OCI-LY3 (cell line): ENCODE results near the gene ETFRF1.

Experiments used
- H2AFZ ChIP-seq: fragments of 200-600, 300-600 bp; shearing (Covaris generic); 2 replicates; pipeline ENCODE4 v1.6.0; 2014; ENCODE audit warnings: antibody characterized with exemption, low read depth, low read length
- H3K27ac ChIP-seq: fragments of 200-600, 300-600 bp; sonication (generic); 2 replicates; pipeline ENCODE4 v1.5.1; 2014; ENCODE audit warnings: mild to moderate bottlenecking, low read length, moderate library complexity, mixed read lengths
- H3K27me3 ChIP-seq: fragments of 200-600, 300-600 bp; sonication (generic); 2 replicates; pipeline ENCODE4 v1.6.1; 2014; ENCODE audit warnings: low read depth, low read length, mixed read lengths
- H3K36me3 ChIP-seq: fragments of 200-600, 300-600 bp; sonication (generic); replicated peaks from 2 replicates; pipeline ENCODE3; 2014; ENCODE audit warnings: low read depth, low read length, mixed read lengths
- H3K4me1 ChIP-seq: fragments of 300-600, 200-600 bp; sonication (generic); 2 replicates; pipeline ENCODE4 v1.6.1; 2014; ENCODE audit warnings: low read length, mixed read lengths
- H3K4me2 ChIP-seq: fragments of 200-600, 300-600 bp; sonication (generic); 2 replicates; pipeline ENCODE4 v1.6.1; 2014; ENCODE audit warnings: low read length, mixed read lengths
- H3K4me3 ChIP-seq: fragments of 300-600, 200-600 bp; sonication (generic); 2 replicates; pipeline ENCODE4 v1.5.1; 2014; ENCODE audit warnings: antibody characterized with exemption, mild to moderate bottlenecking, low read length, moderate library complexity
- H3K79me2 ChIP-seq: fragments of 300-600, 200-600 bp; shearing (Covaris generic); 2 replicates; pipeline ENCODE4 v1.6.1; 2014; ENCODE audit warnings: mild to moderate bottlenecking, low read length, mixed read lengths
- H3K9ac ChIP-seq: fragments of 300-600, 200-600 bp; shearing (Covaris generic); 2 replicates; pipeline ENCODE4 v1.6.0; 2014; ENCODE audit warnings: mild to moderate bottlenecking, low read length, moderate library complexity
- H3K9me3 ChIP-seq: fragments of 200-600, 300-600 bp; shearing (Covaris generic); 2 replicates; pipeline ENCODE4 v1.6.1; 2014; ENCODE audit warnings: low read length, mixed read lengths; ENCODE audit not compliant: insufficient read depth
- H4K20me1 ChIP-seq: fragments of 200-600, 300-600 bp; sonication (generic); 2 replicates; pipeline ENCODE4 v1.6.1; 2016; ENCODE audit warnings: low read length, mixed read lengths; ENCODE audit not compliant: insufficient read depth
- EZH2phosphoT487 ChIP-seq: fragments of 200-600 bp; shearing (Covaris generic); IDR thresholded peaks from 2 replicates; pipeline ENCODE4 v1.6.1; 2018; ENCODE audit warnings: antibody characterized with exemption, mixed run types, low read depth
- TF ChIP-seq, protein P1 (sequence below): fragments of 200-600, 300-600 bp; sonication (generic); IDR thresholded peaks from 2 replicates; pipeline ENCODE4 v1.5.1; 2014; ENCODE audit warnings: antibody characterized with exemption, low read length, low read depth

Gene ETFRF1

DNA sequence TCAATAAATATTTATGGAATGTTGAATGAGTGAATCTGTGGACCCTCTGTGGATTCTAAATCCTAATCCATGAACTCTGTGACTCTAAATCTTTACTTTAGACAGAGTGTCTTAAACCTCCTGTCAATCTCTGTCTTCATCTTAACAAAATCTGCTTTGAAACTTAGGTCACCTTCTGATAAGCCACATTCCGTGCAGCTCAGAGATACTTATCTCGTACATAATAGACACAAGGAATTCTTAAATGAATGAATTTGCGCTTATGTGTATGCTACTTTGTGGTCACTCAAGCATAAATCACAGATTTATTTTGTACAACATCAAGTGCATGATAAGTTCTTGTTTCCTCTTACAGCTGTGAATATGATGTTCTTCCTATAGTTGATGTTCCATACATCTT lies 57.9 kb downstream of the ETFRF1 start:
- Histone ChIP-seq H3K27ac (peak overlapping the region; percentile 77), H2AFZ (no peak overlapping the region), H3K4me2 (peak overlapping the region; percentile 93), H3K36me3 (peaks cover 2% of the 10 kb centered on the region), H4K20me1 (peaks cover 21% of the 10 kb centered on the region), H3K9ac (peak overlapping the region; percentile 40), H3K4me1 (peaks cover 37% of the 10 kb centered on the region), H3K79me2 (peaks cover 24% of the 10 kb centered on the region), H3K9me3 (no peaks in the 10 kb centered on the region), H3K4me3 (peak overlapping the region; percentile 66), H3K27me3 (no peaks in the 10 kb centered on the region)
- TF ChIP-seq EZH2phosphoT487, result no peak
- TF ChIP-seq, protein P1, sequence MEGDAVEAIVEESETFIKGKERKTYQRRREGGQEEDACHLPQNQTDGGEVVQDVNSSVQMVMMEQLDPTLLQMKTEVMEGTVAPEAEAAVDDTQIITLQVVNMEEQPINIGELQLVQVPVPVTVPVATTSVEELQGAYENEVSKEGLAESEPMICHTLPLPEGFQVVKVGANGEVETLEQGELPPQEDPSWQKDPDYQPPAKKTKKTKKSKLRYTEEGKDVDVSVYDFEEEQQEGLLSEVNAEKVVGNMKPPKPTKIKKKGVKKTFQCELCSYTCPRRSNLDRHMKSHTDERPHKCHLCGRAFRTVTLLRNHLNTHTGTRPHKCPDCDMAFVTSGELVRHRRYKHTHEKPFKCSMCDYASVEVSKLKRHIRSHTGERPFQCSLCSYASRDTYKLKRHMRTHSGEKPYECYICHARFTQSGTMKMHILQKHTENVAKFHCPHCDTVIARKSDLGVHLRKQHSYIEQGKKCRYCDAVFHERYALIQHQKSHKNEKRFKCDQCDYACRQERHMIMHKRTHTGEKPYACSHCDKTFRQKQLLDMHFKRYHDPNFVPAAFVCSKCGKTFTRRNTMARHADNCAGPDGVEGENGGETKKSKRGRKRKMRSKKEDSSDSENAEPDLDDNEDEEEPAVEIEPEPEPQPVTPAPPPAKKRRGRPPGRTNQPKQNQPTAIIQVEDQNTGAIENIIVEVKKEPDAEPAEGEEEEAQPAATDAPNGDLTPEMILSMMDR, result no peak

DNA sequence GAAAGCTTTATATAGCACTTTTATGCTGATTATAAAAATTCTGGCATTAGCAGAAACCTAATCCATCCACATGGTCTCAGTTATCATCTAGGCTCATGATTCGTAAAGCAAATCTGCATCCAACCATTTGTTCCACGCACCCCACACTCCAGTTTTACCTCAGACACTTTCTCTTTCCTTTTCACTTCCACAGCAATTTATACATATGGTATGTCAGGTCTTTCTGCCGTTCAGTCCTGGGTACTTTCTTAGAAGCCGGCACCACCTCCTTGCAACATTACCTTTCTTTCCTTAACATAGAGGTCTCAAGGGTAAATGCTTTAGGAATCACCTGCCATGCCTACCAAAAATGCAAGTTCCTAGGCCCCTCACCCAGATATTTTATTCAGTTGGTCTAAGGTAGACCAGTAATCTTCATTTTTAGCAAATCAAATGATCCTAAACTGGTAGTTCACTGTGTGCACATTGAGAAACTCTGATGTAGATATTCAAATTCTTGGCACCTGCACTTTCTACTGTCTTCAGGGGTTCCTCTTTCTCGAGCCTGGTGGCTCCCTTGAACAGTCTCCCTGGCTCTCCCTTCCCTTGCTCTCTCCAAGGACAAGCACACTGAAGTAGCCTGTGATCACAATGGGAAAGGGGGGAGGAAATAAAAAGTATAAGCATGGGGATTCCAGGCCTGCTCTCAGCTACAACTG lies 58.5 kb downstream of the ETFRF1 start:
- H4K20me1 ChIP-seq, result peaks cover 15% of the 10 kb centered on the region
- peak overlapping the region; percentile 51 for H2AFZ ChIP-seq
- peaks cover 18% of the 10 kb centered on the region for H3K79me2 ChIP-seq
- peak overlapping the region; percentile 77 for H3K27ac ChIP-seq
- peak overlapping the region; percentile 93 for H3K4me2 ChIP-seq
- H3K9me3 ChIP-seq, result no peaks in the 10 kb centered on the region
- H3K4me3 ChIP-seq, result peak overlapping the region; percentile 66
- no peaks in the 10 kb centered on the region for H3K27me3 ChIP-seq
- H3K9ac ChIP-seq, result peak overlapping the region; percentile 40
- peaks cover 37% of the 10 kb centered on the region for H3K4me1 ChIP-seq
- TF ChIP-seq, protein P1, result no peak
- no peak for TF ChIP-seq EZH2phosphoT487
- H3K36me3 ChIP-seq, result peaks cover 2% of the 10 kb centered on the region

DNA sequence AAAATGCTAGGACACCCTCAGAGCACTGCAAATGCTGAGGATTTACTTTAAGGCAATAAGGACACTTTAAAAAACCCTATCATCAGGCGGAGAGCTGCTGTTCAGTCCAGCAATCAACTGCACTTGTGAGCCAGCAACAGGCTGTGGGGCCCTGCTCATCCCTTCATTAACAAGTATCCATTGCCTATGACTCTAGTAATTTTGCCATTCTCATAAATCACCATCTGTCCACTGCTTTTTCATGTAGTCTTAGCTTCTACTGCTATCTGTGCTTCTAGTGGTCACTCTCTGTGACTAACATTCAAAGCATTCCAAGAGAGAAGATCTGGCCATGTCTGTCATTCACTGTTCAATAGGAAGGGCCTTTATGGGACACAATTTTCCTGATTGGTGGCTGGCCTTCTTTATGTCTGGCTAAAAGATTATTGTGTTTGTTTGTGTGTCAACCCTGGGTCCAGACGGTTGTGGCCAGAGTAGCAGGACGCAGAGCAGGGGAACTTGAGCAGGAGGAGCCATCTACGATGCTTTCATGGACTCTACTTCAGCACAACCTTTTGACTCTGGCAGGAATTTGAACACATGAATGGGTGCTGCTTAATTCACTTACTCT lies 59.3 kb downstream of the ETFRF1 start:
- TF ChIP-seq EZH2phosphoT487, result no peak
- TF ChIP-seq, protein P1, result no peak
- Histone ChIP-seq H3K4me1 (peaks cover 37% of the 10 kb centered on the region), H3K4me3 (no peak overlapping the region), H3K27me3 (no peaks in the 10 kb centered on the region), H3K27ac (peak overlapping the region; percentile 77), H3K36me3 (peaks cover 2% of the 10 kb centered on the region), H3K9me3 (no peaks in the 10 kb centered on the region), H3K79me2 (peaks cover 10% of the 10 kb centered on the region), H3K9ac (peak overlapping the region; percentile 40), H2AFZ (0 out of 2 replicates have a peak overlapping the region, but pooled peaks have one; percentile 51), H4K20me1 (peaks cover 7% of the 10 kb centered on the region), H3K4me2 (peak overlapping the region; percentile 93)
